ENCODE results near the gene TMEM114.

TMEM114 gene

GRCh38 chr16:8611886-8612600, 21.7 kb upstream of the TMEM114 start:
- Histone ChIP-seq H3K4me3 (replicated peaks; ENCODE audit: insufficient read depth, low read length) (no peak overlapping the region), H3K27me3 (ENCODE audit: insufficient read depth, poor library complexity, severe bottlenecking) (no peaks in the 10 kb centered on the region), H3K27ac (replicated peaks) (no peak overlapping the region)
- no peak for TF ChIP-seq GABPA (IDR thresholded peaks at IDR 0.05; ENCODE audit: low read depth)
- TF ChIP-seq SPI1 (IDR thresholded peaks at IDR 0.05; ENCODE audit: borderline replicate concordance, low read depth): no peak
- DNase-seq (ENCODE audit: low read depth in 1 of 2, low spot score in 1 of 2): no peak

- no peak overlapping the region for H3K27ac ChIP-seq (replicated peaks)
- DNase-seq (ENCODE audit: low read depth in 1 of 2, low spot score in 1 of 2): no peak
- no peak overlapping the region for H3K4me3 ChIP-seq (replicated peaks; ENCODE audit: insufficient read depth, low read length)
- TF ChIP-seq SPI1 (IDR thresholded peaks at IDR 0.05; ENCODE audit: borderline replicate concordance, low read depth) (no peak), REST (IDR thresholded peaks at IDR 0.05; ENCODE audit: insufficient replicate concordance, low read depth) (no peak), GABPA (IDR thresholded peaks at IDR 0.05; ENCODE audit: low read depth) (no peak), CTCF (IDR thresholded peaks at IDR 0.05; ENCODE audit: insufficient read depth, low read length) (no peak), POLR2AphosphoS5 (IDR thresholded peaks at IDR 0.05; ENCODE audit: low read depth) (no peak)
- H3K27me3 ChIP-seq (ENCODE audit: insufficient read depth, poor library complexity, severe bottlenecking): no peaks in the 10 kb centered on the region
Measured at GRCh38 chr16:8611122-8611521, 20.8 kb upstream of the TMEM114 start.

- no peaks in the 10 kb centered on the region for H3K27me3 ChIP-seq (ENCODE audit: insufficient read depth, poor library complexity, severe bottlenecking)
- no peak overlapping the region for H3K4me3 ChIP-seq (replicated peaks; ENCODE audit: insufficient read depth, low read length)
- TF ChIP-seq POLR2AphosphoS5 (IDR thresholded peaks at IDR 0.05; ENCODE audit: low read depth) (no peak), GABPA (IDR thresholded peaks at IDR 0.05; ENCODE audit: low read depth) (no peak), REST (IDR thresholded peaks at IDR 0.05; ENCODE audit: insufficient replicate concordance, low read depth) (no peak), CTCF (IDR thresholded peaks at IDR 0.05; ENCODE audit: insufficient read depth, low read length) (no peak), SPI1 (IDR thresholded peaks at IDR 0.05; ENCODE audit: borderline replicate concordance, low read depth) (no peak)
- H3K27ac ChIP-seq (replicated peaks): no peak overlapping the region
- no peak for DNase-seq (ENCODE audit: low read depth in 1 of 2, low spot score in 1 of 2)
Measured at GRCh38 chr16:8607214-8607613, 16.9 kb upstream of the TMEM114 start.

- no peak for DNase-seq (ENCODE audit: low read depth in 1 of 2, low spot score in 1 of 2)
- H3K27me3 ChIP-seq (ENCODE audit: insufficient read depth, poor library complexity, severe bottlenecking): no peaks in the 10 kb centered on the region
- H3K4me3 ChIP-seq (replicated peaks; ENCODE audit: insufficient read depth, low read length): no peak overlapping the region
- TF ChIP-seq GABPA (IDR thresholded peaks at IDR 0.05; ENCODE audit: low read depth): no peak
- no peak for TF ChIP-seq CTCF (IDR thresholded peaks at IDR 0.05; ENCODE audit: insufficient read depth, low read length)
- TF ChIP-seq POLR2AphosphoS5 (IDR thresholded peaks at IDR 0.05; ENCODE audit: low read depth): no peak
- TF ChIP-seq REST (IDR thresholded peaks at IDR 0.05; ENCODE audit: insufficient replicate concordance, low read depth): no peak
- no peak for TF ChIP-seq SPI1 (IDR thresholded peaks at IDR 0.05; ENCODE audit: borderline replicate concordance, low read depth)
- H3K27ac ChIP-seq (replicated peaks): no peak overlapping the region
Measured at GRCh38 chr16:8605554-8605953, 15.2 kb upstream of the TMEM114 start.
